ENCODE results near the gene CENPK. TPM values are rescaled to one million over a fixed set of nuclear protein-coding genes. Genes with fewer than 3 reads are reported as not detected.

Gene CENPK
- total and polyA plus RNA-seq, 4 donors: 0.33 to 23.1 (median 0.96) TPM

GRCh38 chr5:65588694-65589093 is 25.7 kb upstream of the CENPK start:
- TF ChIP-seq REST (IDR thresholded peaks at IDR 0.05): no peak
- TF ChIP-seq TAF1 (conservative IDR thresholded peaks at IDR 0.05): no peak
- TF ChIP-seq FOXA1 (IDR thresholded peaks at IDR 0.05): no peak
- TF ChIP-seq GABPA (IDR thresholded peaks at IDR 0.05 in 1 of 2, conservative IDR thresholded peaks at IDR 0.05 in 1 of 2): no peak
- no peak for TF ChIP-seq JUND (IDR thresholded peaks at IDR 0.05)
- TF ChIP-seq HNF4A (conservative IDR thresholded peaks at IDR 0.05): no peak
- no peak for TF ChIP-seq RXRA (IDR thresholded peaks at IDR 0.05)
- TF ChIP-seq RAD21 (IDR thresholded peaks at IDR 0.05): no peak
- no peak for TF ChIP-seq MAX (IDR thresholded peaks at IDR 0.05)
- no peak for TF ChIP-seq YY1 (IDR thresholded peaks at IDR 0.05)
- no peak for TF ChIP-seq EGR1 (IDR thresholded peaks at IDR 0.05; ENCODE audit: low read depth in 2 of 2)
- no peak for TF ChIP-seq FOXA2 (IDR thresholded peaks at IDR 0.05)
- TF ChIP-seq ATF3 (IDR thresholded peaks at IDR 0.05): no peak
- TF ChIP-seq SP1 (IDR thresholded peaks at IDR 0.05): no peak
- TF ChIP-seq CTCF (IDR thresholded peaks at IDR 0.05; ENCODE audit: low read depth, low read length, missing input control): no peak
- no peak for TF ChIP-seq HNF4G (IDR thresholded peaks at IDR 0.05)
- no peak for TF ChIP-seq NR2F2 (IDR thresholded peaks at IDR 0.05)
- no peak for TF ChIP-seq ZBTB33 (IDR thresholded peaks at IDR 0.05)
- peaks cover 4 to 63% (median 48%) of the 10 kb centered on the region in 4 donors for H3K36me3 ChIP-seq (ENCODE audit: control insufficient read depth in 4 of 4, insufficient read depth in 3 of 4, low read depth in 1 of 4, low read length in 3 of 4)
- H3K9ac ChIP-seq (ENCODE audit: low read depth in 1 of 2, low read length in 2 of 2): no peak overlapping the region
- H3K27ac ChIP-seq (ENCODE audit: low read depth in 1 of 2, low read length in 2 of 2): no peak overlapping the region
- DNase-seq (ENCODE audit: low spot score): no peak
- no peaks in the 10 kb centered on the region for H3K27me3 ChIP-seq (ENCODE audit: control insufficient read depth in 4 of 4, insufficient read depth in 4 of 4, low read length in 3 of 4)
- no peaks in the 10 kb centered on the region for H3K9me3 ChIP-seq (ENCODE audit: control insufficient read depth in 4 of 4, low read length in 3 of 4)
- 92% methylated on average over 2 of the region's 2 CpGs for WGBS
- H3K4me1 ChIP-seq (ENCODE audit: control insufficient read depth in 4 of 4, insufficient read depth in 4 of 4, low read length in 3 of 4): no peaks in the 10 kb centered on the region
- H3K4me3 ChIP-seq (ENCODE audit: low read depth in 1 of 3, low read length in 3 of 3): no peak overlapping the region
